ENCODE measurements around the gene NEK4.

NEK4 gene

GRCh38 chr3:52670621-52671521 is 99.9 kb downstream of the NEK4 start:
- TF ChIP-seq, protein P1, sequence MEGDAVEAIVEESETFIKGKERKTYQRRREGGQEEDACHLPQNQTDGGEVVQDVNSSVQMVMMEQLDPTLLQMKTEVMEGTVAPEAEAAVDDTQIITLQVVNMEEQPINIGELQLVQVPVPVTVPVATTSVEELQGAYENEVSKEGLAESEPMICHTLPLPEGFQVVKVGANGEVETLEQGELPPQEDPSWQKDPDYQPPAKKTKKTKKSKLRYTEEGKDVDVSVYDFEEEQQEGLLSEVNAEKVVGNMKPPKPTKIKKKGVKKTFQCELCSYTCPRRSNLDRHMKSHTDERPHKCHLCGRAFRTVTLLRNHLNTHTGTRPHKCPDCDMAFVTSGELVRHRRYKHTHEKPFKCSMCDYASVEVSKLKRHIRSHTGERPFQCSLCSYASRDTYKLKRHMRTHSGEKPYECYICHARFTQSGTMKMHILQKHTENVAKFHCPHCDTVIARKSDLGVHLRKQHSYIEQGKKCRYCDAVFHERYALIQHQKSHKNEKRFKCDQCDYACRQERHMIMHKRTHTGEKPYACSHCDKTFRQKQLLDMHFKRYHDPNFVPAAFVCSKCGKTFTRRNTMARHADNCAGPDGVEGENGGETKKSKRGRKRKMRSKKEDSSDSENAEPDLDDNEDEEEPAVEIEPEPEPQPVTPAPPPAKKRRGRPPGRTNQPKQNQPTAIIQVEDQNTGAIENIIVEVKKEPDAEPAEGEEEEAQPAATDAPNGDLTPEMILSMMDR (conservative IDR thresholded peaks at IDR 0.05; ENCODE audit: low read depth, low read length), result no peak
- peak; percentile 100 for DNase-seq (ENCODE audit: low read depth)
- H3K4me3 ChIP-seq (ENCODE audit: low read depth, low read length), result no peak overlapping the region

DNA sequence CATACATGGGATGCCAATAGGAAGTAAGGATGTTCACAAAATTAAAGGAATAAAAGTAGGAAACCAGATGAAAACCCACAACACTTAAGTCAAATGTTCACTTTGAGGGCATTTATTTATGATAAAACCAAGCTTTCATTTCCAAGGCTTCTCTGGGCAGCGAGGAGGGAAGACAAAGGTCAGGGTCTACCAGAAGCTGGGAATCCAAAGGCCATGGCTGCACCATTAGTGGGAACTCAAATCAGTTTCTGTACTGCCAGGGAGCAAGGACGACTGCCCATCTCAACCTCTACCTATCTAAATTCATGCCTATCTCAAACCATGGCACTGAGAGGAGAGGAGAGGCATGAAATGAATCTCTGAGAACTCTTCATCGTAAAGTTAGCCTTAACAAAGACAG is 107.6 kb downstream of the NEK4 start:
- no peak for DNase-seq (ENCODE audit: low read depth)
- TF ChIP-seq, protein P1 (conservative IDR thresholded peaks at IDR 0.05; ENCODE audit: low read depth, low read length), result no peak
- no peak overlapping the region for H3K4me3 ChIP-seq (ENCODE audit: low read depth, low read length)

- TF ChIP-seq, protein P1 (conservative IDR thresholded peaks at IDR 0.05; ENCODE audit: low read depth, low read length), result no peak
- H3K4me3 ChIP-seq (ENCODE audit: low read depth, low read length), result no peak overlapping the region
- no peak for DNase-seq (ENCODE audit: low read depth)
Measured at GRCh38 chr3:52660046-52660445, 110.7 kb downstream of the NEK4 start.
